ENCODE data around the gene SIRPB1.

- TF ChIP-seq CTCF (conservative IDR thresholded peaks at IDR 0.05) (no peak), EZH2 (IDR thresholded peaks at IDR 0.05; ENCODE audit: low read depth) (no peak)
These were observed 28.3 kb upstream of the SIRPB1 start for GRCh38 chr20:1648101-1648500.

Data from PC-9 (cell line).